IMR-90 (cell line): ENCODE results near the gene RASSF8. TPM values are rescaled to one million over a fixed set of nuclear protein-coding genes. Genes with fewer than 3 reads are reported as not detected.

Experiments used
- ATAC-seq: fragments of 200-7000 bp; cut with Tn5 transposase; 2 replicates; pipeline ENCODE4 v1.9.1; 2020; ENCODE audit warnings: low read depth, mild to moderate bottlenecking, moderate library complexity
- BruUV-seq: library from RNA; stranded (reverse); fragments of 400-500 nt; replicated peaks from 2 replicates; lab custom pipeline; 2021; lab: Mats Ljungman, UMichigan
- CTCF ChIA-PET: fragments of 300-600 bp; formaldehyde crosslinking; extraction: SDS; loops from one replicate; lab custom pipeline; 2021; ENCODE audit warnings: antibody characterized with exemption; lab: Yijun Ruan, JAX
- POLR2A ChIA-PET: fragments of 300-600 bp; sonication (Branson Sonifier 250); formaldehyde crosslinking; loops from one replicate; lab custom pipeline; 2022; ENCODE audit warnings: antibody characterized with exemption; ENCODE audit not compliant: unreplicated experiment; lab: Charles Lee
- DNase-seq: peaks from one replicate; pipeline ENCODE4 v3.0.0; 2013
- H2AFZ ChIP-seq: replicated peaks from 2 replicates; pipeline ENCODE3; 2013; ENCODE audit warnings: low read length, mild to moderate bottlenecking; ENCODE audit not compliant: poor library complexity
- H2AK5ac ChIP-seq: 2 replicates; pipeline ENCODE4 v1.6.1; 2013; ENCODE audit warnings: low read depth, low read length, inconsistent platforms
- H2AK9ac ChIP-seq: replicated peaks from 2 replicates; pipeline ENCODE3; 2013; ENCODE audit warnings: mild to moderate bottlenecking, low read depth, low read length, moderate library complexity; ENCODE audit not compliant: poor library complexity
- H2BK120ac ChIP-seq: 2 replicates; pipeline ENCODE4 v1.6.1; 2013; ENCODE audit warnings: low read depth, low read length, inconsistent platforms
- H2BK15ac ChIP-seq: 3 replicates; pipeline ENCODE4 v1.6.1; 2013; ENCODE audit warnings: low read depth, low read length, inconsistent platforms
- H2BK20ac ChIP-seq: 2 replicates; pipeline ENCODE4 v1.6.1; 2013; ENCODE audit warnings: low read depth, mild to moderate bottlenecking, inconsistent platforms, low read length, moderate library complexity
- H2BK5ac ChIP-seq: 2 replicates; pipeline ENCODE4 v1.6.1; 2013; ENCODE audit warnings: mild to moderate bottlenecking, low read depth, low read length, inconsistent platforms; ENCODE audit not compliant: poor library complexity, severe bottlenecking
- H3K14ac ChIP-seq: replicated peaks from 2 replicates; pipeline ENCODE4 v1.6.1; 2013; ENCODE audit warnings: low read depth, low read length, inconsistent platforms
- H3K18ac ChIP-seq: 2 replicates; pipeline ENCODE4 v1.6.1; 2013; ENCODE audit warnings: low read depth, low read length, control low read depth
- H3K23ac ChIP-seq: 2 replicates; pipeline ENCODE4 v1.6.1; 2013; ENCODE audit warnings: low read depth, low read length, inconsistent platforms
- H3K27ac ChIP-seq: 2 replicates; pipeline ENCODE4 v1.5.1; 2013; ENCODE audit warnings: mild to moderate bottlenecking, control low read depth, low read length; ENCODE audit not compliant: insufficient read depth
- H3K27me3 ChIP-seq: 2 replicates; pipeline ENCODE4 v1.6.1; 2013; ENCODE audit warnings: low read length; ENCODE audit not compliant: control insufficient read depth, insufficient read depth
- H3K36me3 ChIP-seq: 2 replicates; pipeline ENCODE4 v1.6.1; 2013; ENCODE audit warnings: low read length, mixed read lengths; ENCODE audit not compliant: control insufficient read depth, insufficient read depth
- H3K4ac ChIP-seq: 2 replicates; pipeline ENCODE4 v1.6.1; 2013; ENCODE audit warnings: low read depth, low read length, inconsistent platforms
- H3K4me1 ChIP-seq: 2 replicates; pipeline ENCODE4 v1.6.1; 2013; ENCODE audit warnings: low read length, mixed read lengths; ENCODE audit not compliant: control insufficient read depth, insufficient read depth
- H3K4me2 ChIP-seq: 2 replicates; pipeline ENCODE4 v1.6.1; 2013; ENCODE audit warnings: low read depth, mild to moderate bottlenecking, control low read depth, low read length, moderate library complexity
- H3K4me3 ChIP-seq: 2 replicates; pipeline ENCODE4 v1.5.1; 2013; ENCODE audit warnings: low read depth, mild to moderate bottlenecking, control low read depth, low read length, moderate library complexity; ENCODE audit not compliant: insufficient read depth
- H3K56ac ChIP-seq: 2 replicates; pipeline ENCODE4 v1.6.1; 2013; ENCODE audit warnings: low read length, inconsistent platforms; ENCODE audit not compliant: insufficient read depth; ENCODE audit errors: extremely low read depth
- H3K79me1 ChIP-seq, 2 experiments: 2 replicates each; pipeline ENCODE4 v1.6.1; 2013; ENCODE audit warnings: low read length in 2 of 2, inconsistent platforms in 1 of 2, low read depth in 1 of 2
- H3K9ac ChIP-seq: 2 replicates; pipeline ENCODE4 v1.6.1; 2013; ENCODE audit warnings: low read depth, low read length, control low read depth
- H3K9me1 ChIP-seq: 2 replicates; pipeline ENCODE4 v1.6.1; 2013; ENCODE audit warnings: low read length, inconsistent platforms; ENCODE audit not compliant: insufficient read depth
- H3K9me3 ChIP-seq: 2 replicates; pipeline ENCODE4 v1.6.1; 2013; ENCODE audit warnings: low read length; ENCODE audit not compliant: control insufficient read depth, insufficient read depth
- H4K20me1 ChIP-seq: 2 replicates; pipeline ENCODE4 v1.6.1; 2013; ENCODE audit warnings: low read length, inconsistent platforms; ENCODE audit not compliant: insufficient read depth
- H4K5ac ChIP-seq: 2 replicates; pipeline ENCODE4 v1.6.1; 2013; ENCODE audit warnings: mild to moderate bottlenecking, low read depth, low read length, control low read depth
- H4K8ac ChIP-seq, 2 experiments: 2 replicates each; pipeline ENCODE4 v1.6.1; 2013; ENCODE audit warnings: low read depth in 2 of 2, low read length in 2 of 2, control low read depth in 1 of 2, inconsistent platforms in 1 of 2
- H4K91ac ChIP-seq: 2 replicates; pipeline ENCODE4 v1.6.1; 2013; ENCODE audit warnings: low read depth, low read length, inconsistent platforms; ENCODE audit not compliant: insufficient read depth
- CTCF ChIP-seq: conservative IDR thresholded peaks from 2 replicates; pipeline ENCODE4 v1.5.1; 2012; ENCODE audit warnings: mild to moderate bottlenecking, low read depth, low read length, improper control_type of control experiment
- ELK1 ChIP-seq: fragments of 150-350 bp; IDR thresholded peaks from 2 replicates; pipeline ENCODE4 v1.6.1; 2016; ENCODE audit warnings: low read depth, mild to moderate bottlenecking, low read length, moderate library complexity, borderline replicate concordance
- MXI1 ChIP-seq: IDR thresholded peaks from 2 replicates; pipeline ENCODE4 v1.6.1; 2012; ENCODE audit warnings: low read depth, mild to moderate bottlenecking, low read length, moderate library complexity, borderline replicate concordance
- NFE2L2 ChIP-seq: fragments of 150-350 bp; IDR thresholded peaks from 2 replicates; pipeline ENCODE4 v1.6.1; 2016; ENCODE audit warnings: low read depth, mild to moderate bottlenecking, low read length
- POLR2A ChIP-seq: IDR thresholded peaks from 2 replicates; pipeline ENCODE4 v1.6.1; 2012; ENCODE audit warnings: mild to moderate bottlenecking, low read depth, low read length
- USF2 ChIP-seq: fragments of 150-350 bp; IDR thresholded peaks from 2 replicates; pipeline ENCODE4 v1.6.1; 2017; ENCODE audit warnings: mild to moderate bottlenecking, antibody characterized with exemption, low read length, low read depth
- WGBS, 2 experiments: methylation state at CpG; one replicate each; pipeline versions ENCODE4 v1.1.5 to v1.1.7; 2013; ENCODE audit warnings: missing lambda C conversion rate in 2 of 2; ENCODE audit not compliant: insufficient read length in 1 of 2; ENCODE audit errors: extremely low coverage in 2 of 2; 5-methylcytosine and 5-hydroxymethylcytosine counted together
- dilution Hi-C: fragments of 300-500 bp; cut with HindIII; formaldehyde crosslinking; loops from one replicate; pipeline ENCODE4 v1.14.3; 2018; ENCODE audit warnings: low sequenced_read_pairs; ENCODE audit not compliant: unreplicated experiment
- in situ Hi-C: fragments of 300-500 bp; cut with MboI; formaldehyde crosslinking; loops from 3 replicates; pipeline ENCODE4 v1.14.3; 2019; ENCODE audit warnings: low sequenced_read_pairs, inconsistent platforms, mixed read lengths
- intact Hi-C: fragments of 100-400 bp; cut with micrococcal nuclease; formaldehyde crosslinking; loops from 2 replicates; pipeline ENCODE4 v1.10.0; 2022
- polyA plus RNA-seq, 3 experiments: library from polyadenylated mRNA; depleted of rRNA; stranded (reverse); fragments of >200 nt; gene quantifications; 2 replicates each; pipeline ENCODE4 v1.2.3, GENCODE V29; 2012; ENCODE audit warnings: low replicate concordance in 1 of 3
- total RNA-seq: library from RNA; depleted of rRNA; stranded (reverse); fragments of >200 nt; gene quantifications from 2 replicates; pipeline ENCODE4 v1.2.3, GENCODE V29; 2012

Gene RASSF8
- total and polyA plus RNA-seq, 2 of the 4 experiments (the other 2 are of a cell fraction) = 10.8 to 50.5 TPM

- TF ChIP-seq ELK1 (no peak), MXI1 (no peak), POLR2A (no peak), NFE2L2 (no peak)
These were observed 2.5 kb downstream of the RASSF8 start (continued) for GRCh38 chr12:25960961-25961360.

- Histone ChIP-seq H2BK15ac (no peak overlapping the region), H3K4me3 (no peak overlapping the region), H4K5ac (no peak overlapping the region), H4K8ac (no peak overlapping the region), H4K20me1 (peaks cover 31% of the 10 kb centered on the region), H3K36me3 (peaks cover 2% of the 10 kb centered on the region; the same call in 1 of the 2 replicates), H2AK9ac (no peak overlapping the region), H3K79me1 (peaks cover 5 to 68% of the 10 kb centered on the region in 2 experiments; a peak in 3 of 4 replicates), H2AK5ac (no peak overlapping the region), H2AFZ (no peak overlapping the region), H3K27me3 (no peaks in the 10 kb centered on the region), H2BK120ac (no peak overlapping the region), H3K14ac (0 out of 2 replicates have a peak overlapping the region, but pooled peaks have one; percentile 21), H3K9me3 (no peaks in the 10 kb centered on the region), H3K18ac (no peak overlapping the region), H4K91ac (no peak overlapping the region), H3K9ac (no peak overlapping the region), H2BK20ac (no peak overlapping the region), H3K27ac (no peak overlapping the region), H3K4ac (no peak overlapping the region), H3K9me1 (peaks cover 17% of the 10 kb centered on the region), H2BK5ac (no peak overlapping the region), H3K4me2 (no peak overlapping the region), H3K56ac (no peak overlapping the region), H3K4me1 (peaks cover 6% of the 10 kb centered on the region), H3K23ac (no peak overlapping the region; the same call in 1 of the 2 replicates)
- no TSS peak for BruUV-seq
- ChIA-PET CTCF (no interaction called here), POLR2A (no interaction called here)
- no CpG with 5 or more reads among the region's 4 CpGs for WGBS, 2 experiments
- in situ Hi-C loops (no loop called here), dilution Hi-C loops (no loop called here), intact Hi-C loops (loop anchor here (5.0 kb wide), 1 partner anchor 196 kb away; no protein-coding TSS in a partner anchor)
- DNase-seq (no peak), ATAC-seq (no peak)
- no peak for TF ChIP-seq CTCF
- TF ChIP-seq USF2 = peak; percentile 26; the same call in 1 of the 2 replicates
These were observed 4.5 kb downstream of the RASSF8 start for GRCh38 chr12:25962932-25963525.
